ENCODE data around the gene SMPX.

The SMPX gene

GRCh38 chrX:21675931-21676330 lies 82.0 kb downstream of the SMPX start:
- no peaks in the 10 kb centered on the region for H3K36me3 ChIP-seq (ENCODE audit: control insufficient read depth in 4 of 4, insufficient read depth in 4 of 4, low read length in 3 of 4)
- peaks cover 0 to 13% (median 0%) of the 10 kb centered on the region in 5 experiments for H3K27me3 ChIP-seq (replicated peaks in 2 of 5; ENCODE audit: control insufficient read depth in 4 of 5, insufficient read depth in 5 of 5, low read length in 4 of 5)
- WGBS (ENCODE audit: insufficient coverage) = 43% methylated on average over 2 of the region's 2 CpGs
- no peaks in the 10 kb centered on the region for H3K4me1 ChIP-seq (ENCODE audit: control extremely low read depth in 1 of 4, control insufficient read depth in 4 of 4, insufficient read depth in 4 of 4, low read length in 3 of 4)
- ChIA-PET POLR2A (no interaction called here), CTCF (no interaction called here)
- H3K9me3 ChIP-seq (ENCODE audit: control extremely low read depth in 1 of 5, control insufficient read depth in 4 of 5, insufficient read depth in 2 of 5, low read depth in 1 of 5, low read length in 4 of 5) = no peaks in the 10 kb centered on the region
- no peak overlapping the region for H3K4me3 ChIP-seq (ENCODE audit: control insufficient read depth in 1 of 7, extremely low read depth in 1 of 7, insufficient read depth in 4 of 7, low read depth in 2 of 7, low read length in 6 of 7)
- H3K27ac ChIP-seq (ENCODE audit: insufficient read depth in 1 of 2, low read depth in 1 of 2, low read length in 2 of 2, poor library complexity in 1 of 2, severe bottlenecking in 2 of 2) = no peak overlapping the region
- no peak for DNase-seq

- Histone ChIP-seq H3K9me3 (ENCODE audit: control extremely low read depth in 1 of 5, control insufficient read depth in 4 of 5, insufficient read depth in 2 of 5, low read depth in 1 of 5, low read length in 4 of 5) (no peaks in the 10 kb centered on the region), H3K27me3 (replicated peaks in 2 of 5; ENCODE audit: control insufficient read depth in 4 of 5, insufficient read depth in 5 of 5, low read length in 4 of 5) (peaks cover 0 to 13% (median 0%) of the 10 kb centered on the region in 5 experiments), H3K4me1 (ENCODE audit: control extremely low read depth in 1 of 4, control insufficient read depth in 4 of 4, insufficient read depth in 4 of 4, low read length in 3 of 4) (no peaks in the 10 kb centered on the region), H3K4me3 (ENCODE audit: control insufficient read depth in 1 of 7, extremely low read depth in 1 of 7, insufficient read depth in 4 of 7, low read depth in 2 of 7, low read length in 6 of 7) (no peak overlapping the region), H3K36me3 (ENCODE audit: control insufficient read depth in 4 of 4, insufficient read depth in 4 of 4, low read length in 3 of 4) (no peaks in the 10 kb centered on the region), H3K27ac (ENCODE audit: insufficient read depth in 1 of 2, low read depth in 1 of 2, low read length in 2 of 2, poor library complexity in 1 of 2, severe bottlenecking in 2 of 2) (no peak overlapping the region)
- CTCF ChIA-PET = no interaction called here
- DNase-seq = no peak
- POLR2A ChIA-PET = no interaction called here
- WGBS (ENCODE audit: insufficient coverage) = 52% methylated on average over 2 of the region's 4 CpGs
Observed at GRCh38 chrX:21674430-21675186, 83.3 kb downstream of the SMPX start.

- Histone ChIP-seq H3K9me3 (ENCODE audit: control extremely low read depth in 1 of 5, control insufficient read depth in 4 of 5, insufficient read depth in 2 of 5, low read depth in 1 of 5, low read length in 4 of 5) (no peaks in the 10 kb centered on the region), H3K4me3 (ENCODE audit: control insufficient read depth in 1 of 7, extremely low read depth in 1 of 7, insufficient read depth in 4 of 7, low read depth in 2 of 7, low read length in 6 of 7) (no peak overlapping the region), H3K36me3 (ENCODE audit: control insufficient read depth in 4 of 4, insufficient read depth in 4 of 4, low read length in 3 of 4) (no peaks in the 10 kb centered on the region), H3K4me1 (ENCODE audit: control extremely low read depth in 1 of 4, control insufficient read depth in 4 of 4, insufficient read depth in 4 of 4, low read length in 3 of 4) (no peaks in the 10 kb centered on the region), H3K27me3 (replicated peaks in 2 of 5; ENCODE audit: control insufficient read depth in 4 of 5, insufficient read depth in 5 of 5, low read length in 4 of 5) (peaks cover 0 to 19% (median 2%) of the 10 kb centered on the region in 5 experiments), H3K27ac (ENCODE audit: insufficient read depth in 1 of 2, low read depth in 1 of 2, low read length in 2 of 2, poor library complexity in 1 of 2, severe bottlenecking in 2 of 2) (no peak overlapping the region)
- DNase-seq = no peak
- WGBS (ENCODE audit: insufficient coverage) = 67% methylated on average over 2 of the region's 4 CpGs
- CTCF ChIA-PET = no interaction called here
- POLR2A ChIA-PET = no interaction called here
Observed at GRCh38 chrX:21666679-21667078, 91.2 kb downstream of the SMPX start.

GRCh38 chrX:21666252-21666651 lies 91.7 kb downstream of the SMPX start:
- 73% methylated on average over 2 of the region's 4 CpGs for WGBS (ENCODE audit: insufficient coverage)
- CTCF ChIA-PET = no interaction called here
- Histone ChIP-seq H3K4me3 (ENCODE audit: control insufficient read depth in 1 of 7, extremely low read depth in 1 of 7, insufficient read depth in 4 of 7, low read depth in 2 of 7, low read length in 6 of 7) (no peak overlapping the region), H3K9me3 (ENCODE audit: control extremely low read depth in 1 of 5, control insufficient read depth in 4 of 5, insufficient read depth in 2 of 5, low read depth in 1 of 5, low read length in 4 of 5) (no peaks in the 10 kb centered on the region), H3K27me3 (replicated peaks in 2 of 5; ENCODE audit: control insufficient read depth in 4 of 5, insufficient read depth in 5 of 5, low read length in 4 of 5) (peaks cover 0 to 21% (median 2%) of the 10 kb centered on the region in 5 experiments), H3K4me1 (ENCODE audit: control extremely low read depth in 1 of 4, control insufficient read depth in 4 of 4, insufficient read depth in 4 of 4, low read length in 3 of 4) (no peaks in the 10 kb centered on the region), H3K36me3 (ENCODE audit: control insufficient read depth in 4 of 4, insufficient read depth in 4 of 4, low read length in 3 of 4) (no peaks in the 10 kb centered on the region), H3K27ac (ENCODE audit: insufficient read depth in 1 of 2, low read depth in 1 of 2, low read length in 2 of 2, poor library complexity in 1 of 2, severe bottlenecking in 2 of 2) (no peak overlapping the region)
- DNase-seq = no peak
- POLR2A ChIA-PET = no interaction called here

GRCh38 chrX:21662761-21663160 lies 95.2 kb downstream of the SMPX start:
- 80% methylated on average over 1 of the region's 4 CpGs for WGBS (ENCODE audit: insufficient coverage)
- H3K4me1 ChIP-seq (ENCODE audit: control extremely low read depth in 1 of 4, control insufficient read depth in 4 of 4, insufficient read depth in 4 of 4, low read length in 3 of 4) = peaks cover 0 to 6% (median 1%) of the 10 kb centered on the region in 4 experiments
- H3K27me3 ChIP-seq (replicated peaks in 2 of 5; ENCODE audit: control insufficient read depth in 4 of 5, insufficient read depth in 5 of 5, low read length in 4 of 5) = peaks cover 2 to 48% (median 7%) of the 10 kb centered on the region in 5 experiments
- H3K4me3 ChIP-seq (ENCODE audit: control insufficient read depth in 1 of 7, extremely low read depth in 1 of 7, insufficient read depth in 4 of 7, low read depth in 2 of 7, low read length in 6 of 7) = no peak overlapping the region
- ChIA-PET POLR2A (no interaction called here), CTCF (no interaction called here)
- H3K27ac ChIP-seq (ENCODE audit: insufficient read depth in 1 of 2, low read depth in 1 of 2, low read length in 2 of 2, poor library complexity in 1 of 2, severe bottlenecking in 2 of 2) = no peak overlapping the region
- no peak for DNase-seq
- no peaks in the 10 kb centered on the region for H3K36me3 ChIP-seq (ENCODE audit: control insufficient read depth in 4 of 4, insufficient read depth in 4 of 4, low read length in 3 of 4)
- no peaks in the 10 kb centered on the region for H3K9me3 ChIP-seq (ENCODE audit: control extremely low read depth in 1 of 5, control insufficient read depth in 4 of 5, insufficient read depth in 2 of 5, low read depth in 1 of 5, low read length in 4 of 5)

- Histone ChIP-seq H3K27me3 (replicated peaks in 2 of 5; ENCODE audit: control insufficient read depth in 4 of 5, insufficient read depth in 5 of 5, low read length in 4 of 5) (peaks cover 2 to 63% (median 9%) of the 10 kb centered on the region in 5 experiments), H3K9me3 (ENCODE audit: control extremely low read depth in 1 of 5, control insufficient read depth in 4 of 5, insufficient read depth in 2 of 5, low read depth in 1 of 5, low read length in 4 of 5) (peaks cover 0 to 13% (median 0%) of the 10 kb centered on the region in 5 experiments), H3K27ac (ENCODE audit: insufficient read depth in 1 of 2, low read depth in 1 of 2, low read length in 2 of 2, poor library complexity in 1 of 2, severe bottlenecking in 2 of 2) (no peak overlapping the region), H3K36me3 (ENCODE audit: control insufficient read depth in 4 of 4, insufficient read depth in 4 of 4, low read length in 3 of 4) (no peaks in the 10 kb centered on the region), H3K4me1 (ENCODE audit: control extremely low read depth in 1 of 4, control insufficient read depth in 4 of 4, insufficient read depth in 4 of 4, low read length in 3 of 4) (peaks cover 0 to 8% (median 3%) of the 10 kb centered on the region in 4 experiments), H3K4me3 (ENCODE audit: control insufficient read depth in 1 of 7, extremely low read depth in 1 of 7, insufficient read depth in 4 of 7, low read depth in 2 of 7, low read length in 6 of 7) (no peak overlapping the region)
- ChIA-PET POLR2A (no interaction called here), CTCF (no interaction called here)
- no peak for DNase-seq
- WGBS (ENCODE audit: insufficient coverage) = 48% methylated on average over 3 of the region's 6 CpGs
Observed at GRCh38 chrX:21661316-21661715, 96.6 kb downstream of the SMPX start.

- Histone ChIP-seq H3K27ac (ENCODE audit: insufficient read depth in 1 of 2, low read depth in 1 of 2, low read length in 2 of 2, poor library complexity in 1 of 2, severe bottlenecking in 2 of 2) (no peak overlapping the region), H3K9me3 (ENCODE audit: control extremely low read depth in 1 of 5, control insufficient read depth in 4 of 5, insufficient read depth in 2 of 5, low read depth in 1 of 5, low read length in 4 of 5) (peaks cover 0 to 18% (median 0%) of the 10 kb centered on the region in 5 experiments), H3K4me1 (ENCODE audit: control extremely low read depth in 1 of 4, control insufficient read depth in 4 of 4, insufficient read depth in 4 of 4, low read length in 3 of 4) (peaks cover 0 to 13% (median 5%) of the 10 kb centered on the region in 4 experiments), H3K36me3 (ENCODE audit: control insufficient read depth in 4 of 4, insufficient read depth in 4 of 4, low read length in 3 of 4) (no peaks in the 10 kb centered on the region), H3K27me3 (replicated peaks in 2 of 5; ENCODE audit: control insufficient read depth in 4 of 5, insufficient read depth in 5 of 5, low read length in 4 of 5) (peaks cover 2 to 74% (median 9%) of the 10 kb centered on the region in 5 experiments), H3K4me3 (ENCODE audit: control insufficient read depth in 1 of 7, extremely low read depth in 1 of 7, insufficient read depth in 4 of 7, low read depth in 2 of 7, low read length in 6 of 7) (no peak overlapping the region)
- no CpG with 5 or more reads among the region's 2 CpGs for WGBS (ENCODE audit: insufficient coverage)
- ChIA-PET CTCF (no interaction called here), POLR2A (no interaction called here)
- no peak for DNase-seq
Observed at GRCh38 chrX:21660156-21660555, 97.8 kb downstream of the SMPX start.

All from common myeloid progenitor, CD34-positive (primary cell).